GM12878 (cell line): ENCODE data around the gene COPS8. TPM values are rescaled to one million over a fixed set of nuclear protein-coding genes. Genes with fewer than 3 reads are reported as not detected.
A peak's percentile ranks its signal among the peaks of the same experiment; 100 is the strongest.

Source experiments
- ATAC-seq: fragments of 200-7000 bp; cut with Tn5 transposase; 3 replicates; pipeline ENCODE4 v1.9.1; 2020; ENCODE audit warnings: mild to moderate bottlenecking, moderate library complexity
- BruUV-seq: library from RNA; stranded (reverse); fragments of 400-500 nt; replicated peaks from 2 replicates; lab custom pipeline; 2021; lab: Mats Ljungman, UMichigan
- CTCF ChIA-PET: fragments of 300-600 bp; sonication (Branson Sonifier 250); formaldehyde crosslinking; extraction: SDS; loops from one replicate; lab custom pipeline; 2021; ENCODE audit warnings: inconsistent platforms; lab: Yijun Ruan, JAX
- POLR2A ChIA-PET: fragments of 350-600 bp; formaldehyde crosslinking; extraction: SDS; loops from one replicate; lab custom pipeline; 2021; ENCODE audit warnings: inconsistent platforms; lab: Charles Lee
- RAD21 ChIA-PET: fragments of 300-600 bp; sonication (Branson Sonifier 250); formaldehyde crosslinking; loops from one replicate; lab custom pipeline; 2023; ENCODE audit warnings: antibody characterized with exemption; ENCODE audit not compliant: unreplicated experiment; lab: Charles Lee
- SMC1A ChIA-PET: fragments of 300-600 bp; sonication (Branson Sonifier 250); formaldehyde crosslinking; loops from one replicate; lab custom pipeline; 2023; ENCODE audit not compliant: unreplicated experiment, uncharacterized antibody; lab: Charles Lee
- DNase-seq: peaks from one replicate; pipeline ENCODE4 v3.0.0-alpha.2; 2011; ENCODE audit warnings: low read depth, low spot score
- FAIRE-seq: peaks from 3 replicates; lab custom pipeline; 2011; peaks lifted over from hg19 to GRCh38; lab: Jason Lieb, UNC
- H2AFZ ChIP-seq: 2 replicates; pipeline ENCODE4 v1.6.0; 2011; ENCODE audit warnings: low read depth, low read length, control low read depth; ENCODE audit not compliant: control insufficient read depth
- H3K27ac ChIP-seq: 2 replicates; pipeline ENCODE4 v1.5.1; 2011; ENCODE audit warnings: control low read depth; ENCODE audit not compliant: control insufficient read depth, insufficient read depth
- H3K27me3 ChIP-seq, 2 experiments: replicated peaks in 1 of 2; 2 replicates each; pipeline versions ENCODE4 v1.6.0 to v1.6.1; 2011; ENCODE audit warnings: low read length in 1 of 2; ENCODE audit not compliant: control insufficient read depth in 2 of 2, insufficient read depth in 2 of 2
- H3K36me3 ChIP-seq, 2 experiments: 2 replicates each; pipeline ENCODE4 v1.5.1; 2011; ENCODE audit warnings: low read length in 1 of 2; ENCODE audit not compliant: control insufficient read depth in 2 of 2, insufficient read depth in 2 of 2
- H3K4me1 ChIP-seq: 2 replicates; pipeline ENCODE4 v1.6.1; 2011; ENCODE audit warnings: mild to moderate bottlenecking, low read length, moderate library complexity, mixed read lengths; ENCODE audit not compliant: control insufficient read depth, insufficient read depth
- H3K4me2 ChIP-seq: 2 replicates; pipeline ENCODE4 v1.6.0; 2011; ENCODE audit warnings: control low read depth; ENCODE audit not compliant: control insufficient read depth, insufficient read depth
- H3K4me3 ChIP-seq: fragments of 200-600 bp; sonication (generic); 2 replicates; pipeline ENCODE4 v1.5.1; 2016
- H3K79me2 ChIP-seq: 2 replicates; pipeline ENCODE4 v1.6.0; 2011; ENCODE audit warnings: low read length; ENCODE audit not compliant: control insufficient read depth, insufficient read depth
- H3K9ac ChIP-seq: 2 replicates; pipeline ENCODE4 v1.8.0; 2011; ENCODE audit warnings: low read length, control low read depth, mixed read lengths; ENCODE audit not compliant: control insufficient read depth, insufficient read depth
- H3K9me3 ChIP-seq: replicated peaks from 3 replicates; pipeline ENCODE4 v1.5.1; 2011; ENCODE audit warnings: mild to moderate bottlenecking, low read length; ENCODE audit not compliant: control insufficient read depth, insufficient read depth
- H4K20me1 ChIP-seq: 2 replicates; pipeline ENCODE4 v1.6.0; 2011; ENCODE audit not compliant: control insufficient read depth, insufficient read depth
- HDGF ChIP-seq: fragments of 450-650 bp; IDR thresholded peaks from 2 replicates; pipeline ENCODE4 v1.6.1; 2016; ENCODE audit warnings: antibody characterized with exemption
- NFYA ChIP-seq: IDR thresholded peaks from 2 replicates; pipeline ENCODE4 v1.6.1; 2011; ENCODE audit warnings: low read depth, mild to moderate bottlenecking, low read length, improper control_type of control experiment, borderline replicate concordance
- PBX3 ChIP-seq: IDR thresholded peaks from 2 replicates; pipeline ENCODE4 v1.6.1; 2011; ENCODE audit warnings: mild to moderate bottlenecking, low read depth, low read length, moderate library complexity; ENCODE audit not compliant: insufficient replicate concordance
- PKNOX1 ChIP-seq: fragments of 450-650 bp; IDR thresholded peaks from 2 replicates; pipeline ENCODE4 v1.6.1; 2016; ENCODE audit warnings: mild to moderate bottlenecking
- SKIL ChIP-seq: fragments of 450-650 bp; IDR thresholded peaks from 2 replicates; pipeline ENCODE4 v1.6.1; 2017; ENCODE audit warnings: mild to moderate bottlenecking, low read depth, inconsistent platforms; ENCODE audit not compliant: poor library complexity, severe bottlenecking
- SRF ChIP-seq, 2 experiments: IDR thresholded peaks; 2 replicates each; pipeline ENCODE4 v1.6.1; 2011; ENCODE audit warnings: low read depth in 2 of 2, low read length in 2 of 2, mild to moderate bottlenecking in 1 of 2, moderate library complexity in 1 of 2
- USF1 ChIP-seq: IDR thresholded peaks from 2 replicates; pipeline ENCODE4 v1.6.1; 2011; ENCODE audit warnings: borderline replicate concordance, low read depth, mild to moderate bottlenecking, moderate library complexity, mixed read lengths, low read length; ENCODE audit not compliant: insufficient read depth; ENCODE audit errors: extremely low read length
- ZNF24 ChIP-seq: fragments of 450-650 bp; IDR thresholded peaks from 2 replicates; pipeline ENCODE4 v1.6.1; 2017; ENCODE audit warnings: antibody characterized with exemption, mild to moderate bottlenecking
- ZNF592 ChIP-seq: fragments of 450-650 bp; IDR thresholded peaks from 2 replicates; pipeline ENCODE4 v1.6.1; 2017; ENCODE audit warnings: mild to moderate bottlenecking, moderate library complexity
- in situ Hi-C: fragments of 300-500 bp; cut with MboI; formaldehyde crosslinking; loops from 9 replicates; pipeline ENCODE4 v1.14.3; 2018; ENCODE audit warnings: mixed read lengths
- intact Hi-C: fragments of 100-400 bp; cut with micrococcal nuclease; formaldehyde crosslinking; loops from one replicate; pipeline ENCODE4 v1.14.2; 2022; ENCODE audit not compliant: unreplicated experiment
- polyA plus RNA-seq, 11 experiments: library from polyadenylated mRNA; depleted of rRNA in 4 of 11; unstranded in 6 of 11; stranded (reverse) in 5 of 11; fragments of >200 nt; fragmentation: Nextera tagmentation in 4 of 11; fragmentation: Illumina TruSeq in 1 of 11; extraction: Ambion mirVana in 4 of 11; extraction: Trizol in 1 of 11; gene quantifications; 1 replicate in 1 of 11; 2 replicates in 10 of 11; pipeline versions ENCODE4 v1.2.1 to v1.2.3, GENCODE V29; 2011 to 2016; ENCODE audit warnings: inconsistent platforms in 2 of 11, missing spikeins in 2 of 11, low read depth in 1 of 11
- total RNA-seq, 4 experiments: library from RNA; depleted of rRNA in 3 of 4; stranded (reverse); fragments of >200 nt in 3 of 4; fragmentation: Illumina TruSeq in 1 of 4; extraction: Trizol in 1 of 4; gene quantifications; 2 replicates each; pipeline versions ENCODE4 v1.2.1 to v1.2.3, GENCODE V29; 2013 to 2021

COPS8 gene
- total and polyA plus RNA-seq, 10 of the 15 experiments (the other 5 are each of a cell fraction or from before 2014, with no cell fraction given): 44.0 to 134 (median 107) TPM

GRCh38 chr2:237144516-237144915 is 58.8 kb downstream of the COPS8 start (continued):
- TF ChIP-seq NFYA (no peak), USF1 (no peak), SKIL (no peak)

- DNase-seq (no peak), ATAC-seq (no peak), FAIRE-seq (no peak)
- Histone ChIP-seq H3K27me3 (no peaks in the 10 kb centered on the region), H3K4me2 (no peak overlapping the region), H3K9ac (no peak overlapping the region), H3K4me3 (no peak overlapping the region), H3K4me1 (no peaks in the 10 kb centered on the region), H3K9me3 (no peaks in the 10 kb centered on the region; the same call in 2 of the 3 replicates), H2AFZ (no peak overlapping the region), H4K20me1 (no peaks in the 10 kb centered on the region), H3K79me2 (no peaks in the 10 kb centered on the region), H3K36me3 (no peaks in the 10 kb centered on the region), H3K27ac (no peak overlapping the region)
- RAD21 ChIA-PET: no interaction called here
- intact Hi-C loops (no loop called here), in situ Hi-C loops (no loop called here)
- BruUV-seq: no TSS peak
- SMC1A ChIA-PET: no interaction called here
- CTCF ChIA-PET: no interaction called here
- POLR2A ChIA-PET: no interaction called here
- TF ChIP-seq PBX3 (no peak), HDGF (no peak), SRF (IDR thresholded peaks at IDR 0.05; ENCODE audit: low read depth in 2 of 2, low read length in 2 of 2) (no peak), PKNOX1 (0 out of 2 replicates have a peak, but pooled peaks have one; percentile 12), ZNF592 (no peak), ZNF24 (no peak)
These were observed 61.6 kb downstream of the COPS8 start for GRCh38 chr2:237147317-237147716.
